Astrocyte of the spinal cord (primary cell): ENCODE data around the gene ALOX5.

Experiments
- DNase-seq: peaks from one replicate; pipeline ENCODE4 v3.0.0; 2011; ENCODE audit warnings: low read depth, low spot score
- H3K4me3 ChIP-seq: 2 replicates; pipeline ENCODE4 v1.5.1; 2011; ENCODE audit warnings: low read depth, mild to moderate bottlenecking, low read length, moderate library complexity
- in situ Hi-C: cut with HindIII; loops from 2 replicates; pipeline ENCODE4 v1.10.0; 2017; ENCODE audit warnings: low sequenced_read_pairs
- TF ChIP-seq, protein P1 (sequence below): IDR thresholded peaks from 2 replicates; pipeline ENCODE4 v1.5.1; 2012; ENCODE audit warnings: low read depth, mild to moderate bottlenecking, low read length, inconsistent platforms

ALOX5 gene

DNA sequence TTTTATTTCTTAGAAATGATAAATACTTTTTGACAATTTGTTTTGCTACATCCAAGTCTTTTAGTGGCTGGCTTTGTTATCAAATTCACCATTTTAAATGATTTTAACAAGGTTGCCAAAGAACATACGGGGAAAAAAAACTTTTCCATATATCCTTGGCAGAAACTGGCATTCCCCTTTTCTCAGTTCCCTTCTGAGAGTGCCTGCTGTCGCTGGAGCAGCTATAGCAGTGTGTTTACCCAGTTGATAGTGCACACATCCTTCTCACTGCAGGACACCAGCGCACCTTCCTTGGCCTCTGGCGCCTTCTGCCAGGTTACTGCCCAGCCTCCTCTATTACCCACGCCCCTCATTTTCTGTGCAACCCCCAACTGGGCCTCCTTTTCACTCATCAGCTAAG, 94.1 kb downstream of the ALOX5 start:
- in situ Hi-C loops, result no loop called here
- H3K4me3 ChIP-seq, result no peak overlapping the region
- TF ChIP-seq, protein P1, sequence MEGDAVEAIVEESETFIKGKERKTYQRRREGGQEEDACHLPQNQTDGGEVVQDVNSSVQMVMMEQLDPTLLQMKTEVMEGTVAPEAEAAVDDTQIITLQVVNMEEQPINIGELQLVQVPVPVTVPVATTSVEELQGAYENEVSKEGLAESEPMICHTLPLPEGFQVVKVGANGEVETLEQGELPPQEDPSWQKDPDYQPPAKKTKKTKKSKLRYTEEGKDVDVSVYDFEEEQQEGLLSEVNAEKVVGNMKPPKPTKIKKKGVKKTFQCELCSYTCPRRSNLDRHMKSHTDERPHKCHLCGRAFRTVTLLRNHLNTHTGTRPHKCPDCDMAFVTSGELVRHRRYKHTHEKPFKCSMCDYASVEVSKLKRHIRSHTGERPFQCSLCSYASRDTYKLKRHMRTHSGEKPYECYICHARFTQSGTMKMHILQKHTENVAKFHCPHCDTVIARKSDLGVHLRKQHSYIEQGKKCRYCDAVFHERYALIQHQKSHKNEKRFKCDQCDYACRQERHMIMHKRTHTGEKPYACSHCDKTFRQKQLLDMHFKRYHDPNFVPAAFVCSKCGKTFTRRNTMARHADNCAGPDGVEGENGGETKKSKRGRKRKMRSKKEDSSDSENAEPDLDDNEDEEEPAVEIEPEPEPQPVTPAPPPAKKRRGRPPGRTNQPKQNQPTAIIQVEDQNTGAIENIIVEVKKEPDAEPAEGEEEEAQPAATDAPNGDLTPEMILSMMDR, result no peak
- DNase-seq, result no peak

DNA sequence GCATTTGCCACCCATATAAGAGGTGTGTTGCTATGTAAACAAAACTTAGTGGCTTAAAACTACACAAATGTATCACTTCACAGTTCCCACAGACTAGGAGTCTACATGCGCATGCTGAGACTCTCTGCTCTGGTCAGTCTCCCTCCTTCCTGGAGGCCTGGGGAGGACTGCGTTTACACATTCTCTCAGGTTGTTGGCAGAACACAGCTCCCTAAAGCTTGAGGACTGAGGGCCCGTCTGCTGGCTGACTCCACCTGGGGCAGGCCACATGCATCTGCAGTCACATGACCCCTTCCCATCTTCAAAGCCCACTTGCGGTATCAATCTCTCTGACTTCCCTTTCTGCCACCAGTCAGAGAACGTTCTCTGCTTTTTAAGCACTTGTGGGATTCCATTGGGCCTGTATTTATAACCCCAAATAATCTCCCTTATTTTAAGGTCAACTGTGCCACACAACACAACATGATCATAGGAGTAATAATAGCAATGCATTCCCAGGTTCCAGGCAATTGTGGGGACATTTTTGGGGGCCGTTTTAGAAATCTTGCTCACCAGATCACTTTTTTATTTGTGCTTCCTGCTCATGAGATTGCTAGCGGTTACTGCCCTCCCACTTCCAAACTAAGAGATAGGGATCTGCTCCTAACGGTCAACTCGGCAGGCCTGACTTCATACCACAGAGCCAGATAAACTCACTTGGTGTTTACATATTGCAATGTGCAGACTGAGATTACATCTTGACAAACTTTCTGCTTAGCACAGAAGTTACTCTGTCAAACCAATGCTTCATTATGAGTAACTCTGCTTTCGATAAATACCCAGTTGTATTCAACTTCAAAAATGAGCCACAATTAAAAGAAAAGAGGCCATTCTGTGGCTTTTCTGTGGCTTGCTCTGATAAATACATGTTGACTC, 96.3 kb downstream of the ALOX5 start:
- DNase-seq, result peak; percentile 24

DNA sequence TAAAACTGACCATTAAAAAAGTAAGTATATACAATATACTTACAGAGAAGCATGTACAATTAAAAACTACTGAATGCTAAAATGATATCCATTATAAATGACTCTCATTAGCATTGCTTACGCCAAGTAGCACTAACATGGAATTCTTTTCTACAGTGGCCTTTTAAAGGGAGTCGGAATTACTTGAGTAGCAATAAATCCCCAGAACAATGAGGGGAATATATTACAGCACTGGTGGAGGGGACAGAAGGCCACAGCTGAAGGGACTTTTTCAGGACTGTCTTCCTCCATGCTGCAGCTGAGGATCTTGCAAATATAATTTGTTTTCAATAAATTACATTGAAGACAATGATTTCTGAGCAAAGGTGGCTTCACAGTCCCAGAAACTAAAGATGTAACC, 97.0 kb downstream of the ALOX5 start:
- in situ Hi-C loops, result no loop called here
- TF ChIP-seq, protein P1, result no peak
- no peak overlapping the region for H3K4me3 ChIP-seq
- no peak for DNase-seq

More for the DNA sequence above, 96.3 kb downstream of the ALOX5 start:
- in situ Hi-C loops, result no loop called here
- no peak overlapping the region for H3K4me3 ChIP-seq
- TF ChIP-seq, protein P1, result no peak

- TF ChIP-seq, protein P1, result no peak
- in situ Hi-C loops, result no loop called here
- H3K4me3 ChIP-seq, result no peak overlapping the region
- no peak for DNase-seq
Observed at GRCh38 chr10:45471531-45472310, 97.7 kb downstream of the ALOX5 start.

- in situ Hi-C loops, result no loop called here
- no peak for DNase-seq
- TF ChIP-seq, protein P1, result no peak
- H3K4me3 ChIP-seq, result no peak overlapping the region
Observed at GRCh38 chr10:45473126-45473525, 99.1 kb downstream of the ALOX5 start.

DNA sequence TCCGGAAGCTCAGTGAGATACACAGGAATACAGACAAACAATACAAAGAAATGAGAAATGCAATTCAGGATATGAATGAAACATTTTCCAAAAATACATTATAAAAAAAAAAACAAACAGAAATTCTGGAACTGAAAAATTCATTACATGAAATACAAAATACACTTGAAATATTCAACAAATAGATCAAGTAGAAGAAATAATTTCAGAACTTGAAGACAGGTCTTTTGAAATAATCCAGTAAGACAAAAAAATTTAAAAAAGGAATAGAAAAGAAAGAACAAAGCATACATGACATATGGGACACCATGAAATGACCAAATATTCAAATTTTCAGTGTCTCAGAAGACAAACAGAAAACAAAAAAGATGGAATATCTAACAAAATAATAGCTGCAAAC, 102.5 kb downstream of the ALOX5 start:
- no peak overlapping the region for H3K4me3 ChIP-seq
- no peak for DNase-seq
- in situ Hi-C loops, result no loop called here
- TF ChIP-seq, protein P1, result no peak
